ENCODE data around the gene PIK3R6. TPM values are rescaled to one million over a fixed set of nuclear protein-coding genes. Genes with fewer than 3 reads are reported as not detected.

Gene PIK3R6
- total and polyA plus RNA-seq, 2 donors (not counting 1 experiment from before 2014, with no cell fraction given) = 2.8 to 11.0 TPM

DNA sequence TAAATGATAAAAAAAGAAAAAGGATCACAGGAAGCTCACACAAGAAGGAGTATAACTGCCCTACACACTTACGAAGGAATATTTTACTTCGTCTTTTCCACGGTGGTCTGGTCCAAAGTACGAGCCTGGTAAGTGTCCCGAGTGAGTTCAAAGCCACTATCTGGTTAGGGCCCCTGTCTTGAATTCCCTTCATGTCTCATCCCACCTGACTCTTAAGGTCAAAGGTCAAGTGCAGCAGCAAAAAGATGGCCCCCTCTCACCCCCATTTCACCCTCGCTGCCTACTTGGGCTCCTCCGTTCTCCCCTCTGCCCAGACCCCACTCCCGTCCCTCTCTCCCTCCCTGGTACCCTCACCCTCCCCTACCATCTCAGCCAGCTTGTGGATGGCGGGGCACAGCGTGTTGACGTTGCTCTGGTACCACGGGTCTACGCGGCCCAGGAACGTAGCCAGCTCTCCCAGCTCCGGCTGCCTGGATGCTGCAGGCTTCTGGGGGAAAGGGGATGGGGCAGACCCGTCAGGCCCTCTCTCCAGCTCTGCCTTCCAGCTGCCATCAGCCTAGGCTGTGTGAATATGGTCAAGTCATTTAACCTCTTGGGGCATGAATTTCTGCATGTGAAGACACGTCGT lies 40.6 kb downstream of the PIK3R6 start:
- Histone ChIP-seq H3K9me3 (ENCODE audit: control extremely low read depth in 1 of 3, control insufficient read depth in 2 of 3, insufficient read depth in 1 of 3, low read length in 2 of 3) (peaks cover 0 to 9% (median 6%) of the 10 kb centered on the region in 3 donors), H3K4me1 (ENCODE audit: control insufficient read depth in 2 of 2, insufficient read depth in 2 of 2, low read length in 2 of 2) (no peaks in the 10 kb centered on the region), H3K4me2 (replicated peaks; ENCODE audit: low read depth, low read length, poor library complexity, severe bottlenecking) (no peak overlapping the region), H2AFZ (ENCODE audit: insufficient read depth, low read depth, low read length, poor library complexity, severe bottlenecking) (no peak overlapping the region), H4K20me1 (ENCODE audit: control insufficient read depth, insufficient read depth, low read length, poor library complexity, severe bottlenecking) (no peaks in the 10 kb centered on the region), H3K27ac (ENCODE audit: low read length in 2 of 2) (no peak overlapping the region), H3K79me2 (ENCODE audit: control insufficient read depth, insufficient read depth, low read length) (no peaks in the 10 kb centered on the region), H3K9ac (ENCODE audit: low read length) (no peak overlapping the region), H3K27me3 (replicated peaks in 1 of 4; ENCODE audit: control extremely low read depth in 1 of 4, control insufficient read depth in 3 of 4, insufficient read depth in 4 of 4, low read length in 3 of 4) (no peaks in the 10 kb centered on the region), H3K36me3 (replicated peaks in 1 of 2; ENCODE audit: control extremely low read depth in 1 of 2, control insufficient read depth in 1 of 2, extremely low read depth in 1 of 2, insufficient read depth in 2 of 2, low read length in 1 of 2) (no peaks in the 10 kb centered on the region), H3K4me3 (ENCODE audit: control extremely low read depth in 1 of 5, extremely low read depth in 1 of 5, insufficient read depth in 1 of 5, low read depth in 2 of 5, low read length in 4 of 5) (no peak overlapping the region)
- no peak overlapping the region for H3K4me3 Mint-ChIP-seq
- H3K9me3 Mint-ChIP-seq (ENCODE audit: insufficient read depth) = peaks cover 2% of the 10 kb centered on the region
- ChIA-PET CTCF (interaction anchor here (0.6 to 1.3 kb wide), 2 partner anchors 41 to 76 kb away, joined by 3 read pairs; no protein-coding TSS in a partner anchor), POLR2A (no interaction called here)
- no peak overlapping the region for H3K27ac Mint-ChIP-seq
- 95% methylated on average over 11 of the region's 19 CpGs for WGBS (ENCODE audit: insufficient coverage)
- DNase-seq = no peak
- intact Hi-C loops (cut with micrococcal nuclease) = no loop called here
- TF ChIP-seq, protein P1, sequence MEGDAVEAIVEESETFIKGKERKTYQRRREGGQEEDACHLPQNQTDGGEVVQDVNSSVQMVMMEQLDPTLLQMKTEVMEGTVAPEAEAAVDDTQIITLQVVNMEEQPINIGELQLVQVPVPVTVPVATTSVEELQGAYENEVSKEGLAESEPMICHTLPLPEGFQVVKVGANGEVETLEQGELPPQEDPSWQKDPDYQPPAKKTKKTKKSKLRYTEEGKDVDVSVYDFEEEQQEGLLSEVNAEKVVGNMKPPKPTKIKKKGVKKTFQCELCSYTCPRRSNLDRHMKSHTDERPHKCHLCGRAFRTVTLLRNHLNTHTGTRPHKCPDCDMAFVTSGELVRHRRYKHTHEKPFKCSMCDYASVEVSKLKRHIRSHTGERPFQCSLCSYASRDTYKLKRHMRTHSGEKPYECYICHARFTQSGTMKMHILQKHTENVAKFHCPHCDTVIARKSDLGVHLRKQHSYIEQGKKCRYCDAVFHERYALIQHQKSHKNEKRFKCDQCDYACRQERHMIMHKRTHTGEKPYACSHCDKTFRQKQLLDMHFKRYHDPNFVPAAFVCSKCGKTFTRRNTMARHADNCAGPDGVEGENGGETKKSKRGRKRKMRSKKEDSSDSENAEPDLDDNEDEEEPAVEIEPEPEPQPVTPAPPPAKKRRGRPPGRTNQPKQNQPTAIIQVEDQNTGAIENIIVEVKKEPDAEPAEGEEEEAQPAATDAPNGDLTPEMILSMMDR (IDR thresholded peaks at IDR 0.05) = no peak
- TF ChIP-seq EZH2 (IDR thresholded peaks at IDR 0.05; ENCODE audit: borderline replicate concordance, insufficient read depth, low read depth, low read length, poor library complexity, severe bottlenecking) = no peak
- H3K4me1 Mint-ChIP-seq = no peaks in the 10 kb centered on the region
- H3K27me3 Mint-ChIP-seq = no peaks in the 10 kb centered on the region
- no peak for ATAC-seq (ENCODE audit: low read depth)

GRCh38 chr17:8825802-8826201 lies 41.7 kb downstream of the PIK3R6 start:
- no peak for TF ChIP-seq EZH2 (IDR thresholded peaks at IDR 0.05; ENCODE audit: borderline replicate concordance, insufficient read depth, low read depth, low read length, poor library complexity, severe bottlenecking)
- TF ChIP-seq, protein P1 (IDR thresholded peaks at IDR 0.05) = no peak
- ChIA-PET POLR2A (no interaction called here), CTCF (interaction anchor here (0.7 to 1.8 kb wide), 3 partner anchors 11 to 173 kb away, joined by 3 to 5 read pairs (median 3); partner anchors contain the start of gene MFSD6L)
- Histone ChIP-seq H3K4me3 (ENCODE audit: control extremely low read depth in 1 of 5, extremely low read depth in 1 of 5, insufficient read depth in 1 of 5, low read depth in 2 of 5, low read length in 4 of 5) (no peak overlapping the region), H3K4me2 (replicated peaks; ENCODE audit: low read depth, low read length, poor library complexity, severe bottlenecking) (no peak overlapping the region), H3K36me3 (replicated peaks in 1 of 2; ENCODE audit: control extremely low read depth in 1 of 2, control insufficient read depth in 1 of 2, extremely low read depth in 1 of 2, insufficient read depth in 2 of 2, low read length in 1 of 2) (no peaks in the 10 kb centered on the region), H3K27me3 (replicated peaks in 1 of 4; ENCODE audit: control extremely low read depth in 1 of 4, control insufficient read depth in 3 of 4, insufficient read depth in 4 of 4, low read length in 3 of 4) (no peaks in the 10 kb centered on the region), H3K4me1 (ENCODE audit: control insufficient read depth in 2 of 2, insufficient read depth in 2 of 2, low read length in 2 of 2) (no peaks in the 10 kb centered on the region), H3K9ac (ENCODE audit: low read length) (no peak overlapping the region), H3K79me2 (ENCODE audit: control insufficient read depth, insufficient read depth, low read length) (no peaks in the 10 kb centered on the region), H4K20me1 (ENCODE audit: control insufficient read depth, insufficient read depth, low read length, poor library complexity, severe bottlenecking) (no peaks in the 10 kb centered on the region), H3K27ac (ENCODE audit: low read length in 2 of 2) (no peak overlapping the region), H3K9me3 (ENCODE audit: control extremely low read depth in 1 of 3, control insufficient read depth in 2 of 3, insufficient read depth in 1 of 3, low read length in 2 of 3) (peaks cover 0 to 9% (median 6%) of the 10 kb centered on the region in 3 donors), H2AFZ (ENCODE audit: insufficient read depth, low read depth, low read length, poor library complexity, severe bottlenecking) (no peak overlapping the region)
- ATAC-seq (ENCODE audit: low read depth) = no peak
- no peak for DNase-seq
- Mint-ChIP-seq H3K4me3 (no peak overlapping the region), H3K4me1 (no peaks in the 10 kb centered on the region), H3K27ac (no peak overlapping the region), H3K27me3 (no peaks in the 10 kb centered on the region), H3K9me3 (ENCODE audit: insufficient read depth) (peaks cover 2% of the 10 kb centered on the region)
- 100% methylated on average over 1 of the region's 2 CpGs for WGBS (ENCODE audit: insufficient coverage)
- intact Hi-C loops (cut with micrococcal nuclease) = no loop called here

Measured in B cell (primary cell).